HepG2 (cell line): ENCODE measurements around the gene NT5C. TPM values are rescaled to one million over a fixed set of nuclear protein-coding genes. Genes with fewer than 3 reads are reported as not detected.

Experiments
- BCL6 ChIP-seq: IDR thresholded peaks from 2 replicates; pipeline ENCODE4 v1.6.1; 2016; ENCODE audit warnings: missing genetic modification reagents, missing compliant biosample characterization
- EP300 ChIP-seq, 3 experiments: sonication (generic) in 1 of 3; formaldehyde crosslinking in 1 of 3; IDR thresholded peaks; 2 replicates each; pipeline versions ENCODE4 v1.5.1 to v1.6.1; 2011 to 2020; ENCODE audit warnings: low read depth in 2 of 3, low read length in 2 of 3, borderline replicate concordance in 1 of 3, improper control_type of control experiment in 1 of 3, mild to moderate bottlenecking in 1 of 3, missing genetic modification reagents in 1 of 3, moderate library complexity in 1 of 3
- FLYWCH1 ChIP-seq: sonication (generic); formaldehyde crosslinking; IDR thresholded peaks from 2 replicates; pipeline ENCODE4 v1.8.1; 2023; ENCODE audit warnings: mild to moderate bottlenecking, missing genetic modification reagents
- FOXC1 ChIP-seq: sonication (generic); formaldehyde crosslinking; IDR thresholded peaks from 2 replicates; pipeline ENCODE4 v1.8.0; 2022; ENCODE audit warnings: mild to moderate bottlenecking, missing genetic modification reagents, borderline replicate concordance
- MAX ChIP-seq: IDR thresholded peaks from 2 replicates; pipeline ENCODE4 v1.6.1; 2012; ENCODE audit warnings: inconsistent platforms
- NAIF1 ChIP-seq: sonication (generic); formaldehyde crosslinking; IDR thresholded peaks from 2 replicates; pipeline ENCODE4 v1.5.0; 2020; ENCODE audit warnings: mild to moderate bottlenecking, missing genetic modification reagents, borderline replicate concordance
- NFAT5 ChIP-seq: sonication (generic); formaldehyde crosslinking; IDR thresholded peaks from 2 replicates; pipeline ENCODE4 v1.4.0; 2020; ENCODE audit warnings: missing genetic modification reagents
- NFATC3 ChIP-seq: sonication (generic); formaldehyde crosslinking; IDR thresholded peaks from 2 replicates; pipeline ENCODE4 v1.5.1; 2020; ENCODE audit warnings: mild to moderate bottlenecking, missing genetic modification reagents
- POLR2A ChIP-seq, 2 experiments: IDR thresholded peaks; 2 replicates each; pipeline ENCODE4 v1.6.1; 2011; ENCODE audit warnings: low read depth in 2 of 2, low read length in 2 of 2, mild to moderate bottlenecking in 1 of 2, moderate library complexity in 1 of 2; ENCODE audit not compliant: insufficient read depth in 1 of 2
- SOX13 ChIP-seq, 3 experiments: fragments of 450-650 bp in 1 of 3; sonication (generic) in 1 of 3; formaldehyde crosslinking in 1 of 3; IDR thresholded peaks in 2 of 3; conservative IDR thresholded peaks in 1 of 3; 2 replicates each; pipeline versions ENCODE4 v1.5.0 to v1.6.1; 2016 to 2020; ENCODE audit warnings: antibody characterized with exemption in 1 of 3, mild to moderate bottlenecking in 1 of 3, missing compliant biosample characterization in 1 of 3, missing genetic modification reagents in 1 of 3, moderate library complexity in 1 of 3
- TBP ChIP-seq: sonication (generic); formaldehyde crosslinking; IDR thresholded peaks from 2 replicates; pipeline ENCODE4 v1.5.0; 2020; ENCODE audit warnings: missing genetic modification reagents
- ZC3H13 ChIP-seq: sonication (generic); formaldehyde crosslinking; IDR thresholded peaks from 2 replicates; pipeline ENCODE4 v1.8.1; 2023; ENCODE audit warnings: mild to moderate bottlenecking, missing genetic modification reagents, moderate library complexity
- ZNF431 ChIP-seq: sonication (generic); formaldehyde crosslinking; IDR thresholded peaks from 2 replicates; pipeline ENCODE4 v1.9.0; 2022; ENCODE audit warnings: missing genetic modification reagents, low read depth, mild to moderate bottlenecking, borderline replicate concordance
- ZNF556 ChIP-seq: sonication (generic); formaldehyde crosslinking; IDR thresholded peaks from 2 replicates; pipeline ENCODE4 v1.4.0; 2020; ENCODE audit warnings: mild to moderate bottlenecking, missing genetic modification reagents, borderline replicate concordance
- ZNF574 ChIP-seq: sonication (generic); formaldehyde crosslinking; IDR thresholded peaks from 2 replicates; pipeline ENCODE4 v1.4.0; 2020; ENCODE audit warnings: missing genetic modification reagents
- ZNF709 ChIP-seq: sonication (generic); formaldehyde crosslinking; IDR thresholded peaks from 2 replicates; pipeline ENCODE4 v1.5.0; 2020; ENCODE audit warnings: mild to moderate bottlenecking, missing genetic modification reagents
- ZSCAN30 ChIP-seq: sonication (generic); formaldehyde crosslinking; IDR thresholded peaks from 2 replicates; pipeline ENCODE4 v1.5.0; 2020; ENCODE audit warnings: mild to moderate bottlenecking, missing genetic modification reagents
- polyA plus RNA-seq, 8 experiments: library from polyadenylated mRNA; depleted of rRNA in 3 of 8; stranded (reverse) in 7 of 8; unstranded in 1 of 8; fragments of >200 nt; fragmentation: Illumina TruSeq in 4 of 8; extraction: Trizol in 4 of 8; gene quantifications; 2 replicates each; pipeline versions ENCODE4 v1.2.1 to v1.2.3, GENCODE V29; 2011 to 2016; ENCODE audit warnings: low read depth in 4 of 8, missing spikeins in 1 of 8, mixed read lengths in 1 of 8; ENCODE audit not compliant: insufficient read depth in 1 of 8
- total RNA-seq, 5 experiments: library from RNA; depleted of rRNA; stranded (reverse); fragments of >200 nt; fragmentation: Illumina TruSeq; extraction: Trizol; gene quantifications; 2 replicates each; pipeline ENCODE4 v1.2.3, GENCODE V29; 2016; ENCODE audit warnings: low read depth in 1 of 5

The NT5C gene
- total and polyA plus RNA-seq, 2 of the 13 experiments (the other 11 are each of a cell fraction or from before 2014, with no cell fraction given): 42.8 to 48.6 TPM

GRCh38 chr17:75154195-75155106 lies 22.9 kb upstream of the NT5C start, which contains the start of gene JPT1 (continued):
- TF ChIP-seq EP300 (IDR thresholded peaks at IDR 0.05; ENCODE audit: low read depth in 2 of 2, low read length in 2 of 2) (peak in 1 of 2 experiments; percentile 34; a peak in 2 of 4 replicates), EP300 (CRISPR knock-in tag; IDR thresholded peaks at IDR 0.05; ENCODE audit: borderline replicate concordance) (no peak), ZNF556 (peak; percentile 67; the same call in 1 of the 2 replicates), ZC3H13 (CRISPR knock-in tag) (0 out of 2 replicates have a peak, but pooled peaks have one; percentile 16), ZNF431 (CRISPR knock-in tag) (peak; percentile 75; the same call in 1 of the 2 replicates), ZSCAN30 (CRISPR knock-in tag) (no peak), BCL6 (CRISPR knock-in tag) (peak; percentile 42; the same call in 1 of the 2 replicates), MAX (peak; percentile 72), FLYWCH1 (CRISPR knock-in tag) (no peak; the same call in 1 of the 2 replicates), NFATC3 (no peak), SOX13 (IDR thresholded peaks at IDR 0.05) (peak; percentile 33; the same call in 1 of the 2 replicates), SOX13 (CRISPR knock-in tag; conservative IDR thresholded peaks at IDR 0.05 in 1 of 2, IDR thresholded peaks at IDR 0.05 in 1 of 2) (peak in 1 of 2 experiments; percentile 44; a peak in 1 of 4 replicates), NAIF1 (CRISPR knock-in tag) (peak; percentile 71; the same call in 1 of the 2 replicates), FOXC1 (CRISPR knock-in tag) (peak; percentile 84; the same call in 1 of the 2 replicates), ZNF709 (CRISPR knock-in tag) (peak; percentile 90; the same call in 1 of the 2 replicates), NFAT5 (CRISPR knock-in tag) (no peak; the same call in 1 of the 2 replicates), TBP (no peak), POLR2A (IDR thresholded peaks at IDR 0.05; ENCODE audit: insufficient read depth in 1 of 2, low read depth in 2 of 2, low read length in 2 of 2) (peak; percentile 100), ZNF574 (CRISPR knock-in tag) (peak; percentile 78; the same call in 1 of the 2 replicates)
